Motor neuron (in vitro differentiated cells): ENCODE results near the gene HGS. TPM values are rescaled to one million over a fixed set of nuclear protein-coding genes. Genes with fewer than 3 reads are reported as not detected.

Experiments used
- ATAC-seq, 8 experiments: fragments of 200-7000 bp; cut with Tn5 transposase; replicated peaks in 6 of 8; 2 replicates each; pipeline ENCODE4 v1.8.0; 2021; ENCODE audit warnings: mild to moderate bottlenecking in 8 of 8, moderate library complexity in 8 of 8
- H3K27ac ChIP-seq, 2 donors: fragments of 250-450 bp; sonication (Bioruptor Pico); 2 replicates each; pipeline ENCODE4 v1.9.0; 2021; ENCODE audit warnings: antibody characterized with exemption in 2 of 2, mild to moderate bottlenecking in 2 of 2, moderate library complexity in 1 of 2
- H3K4me1 ChIP-seq, 2 donors: fragments of 250-450 bp; sonication (Bioruptor Pico); replicated peaks in 1 of 2; 2 replicates each; pipeline ENCODE4 v1.6.1; 2021; ENCODE audit warnings: antibody characterized with exemption in 2 of 2, mild to moderate bottlenecking in 2 of 2, moderate library complexity in 1 of 2
- H3K4me3 ChIP-seq, 5 donors: fragments of 250-450 bp; sonication (Bioruptor Pico); 2 replicates each; pipeline ENCODE4 v1.9.0; 2021; ENCODE audit warnings: antibody characterized with exemption in 5 of 5, mild to moderate bottlenecking in 5 of 5, moderate library complexity in 4 of 5
- WGBS, 10 experiments: fragments of 450-650 bp; shearing (Covaris generic); methylation state at CpG; one replicate each; pipeline ENCODE4 v1.0.0; 2022; 5-methylcytosine and 5-hydroxymethylcytosine counted together
- in situ Hi-C, 9 experiments: fragments of 400-800 bp; cut with MboI; loops; one replicate each; pipeline ENCODE4 v1.15.0; 2021; ENCODE audit warnings: low sequenced_read_pairs in 9 of 9, low pct_unique_long_range_greater_than_20kb in 2 of 9; ENCODE audit not compliant: unreplicated experiment in 9 of 9
- total RNA-seq, 8 experiments: library from RNA; unstranded; fragments of 300-600 nt; gene quantifications; 2 replicates each; pipeline versions ENCODE4 v1.2.3 to v1.2.4, GENCODE V29; 2022

Gene HGS
- total RNA-seq, 8 experiments from 2014 or later: 46.1 to 89.5 (median 62.4) TPM

DNA sequence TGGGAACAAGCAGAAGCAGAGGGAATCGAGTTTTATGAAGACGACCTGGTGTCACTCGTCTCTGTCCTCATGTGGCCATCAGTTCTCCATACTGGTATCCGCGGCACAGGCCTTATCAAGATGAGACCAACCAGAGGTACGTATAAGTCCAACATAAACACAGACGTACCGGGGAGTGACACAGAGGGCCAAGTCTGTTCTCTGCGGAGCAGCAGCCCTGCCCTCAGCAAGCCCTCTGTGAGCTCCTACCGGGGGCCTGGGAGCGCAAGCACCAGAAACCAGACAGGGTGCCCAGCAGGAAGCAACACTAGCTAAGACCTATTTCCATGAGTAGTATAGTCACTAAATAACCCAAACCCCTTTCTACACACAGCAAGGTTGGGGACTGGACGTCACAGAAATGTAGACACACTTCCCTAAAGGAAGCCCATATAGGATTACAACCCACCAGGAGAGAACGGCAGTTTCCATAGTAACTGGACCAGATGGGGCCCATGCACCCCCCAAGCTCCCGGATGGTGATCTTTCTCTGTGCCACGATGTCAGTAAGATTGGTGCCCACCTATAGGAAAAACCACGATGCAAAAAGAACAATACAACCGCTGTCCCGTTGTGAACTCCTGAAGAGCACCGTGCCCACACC, 1.1 kb upstream of the HGS start:
- H3K4me3 ChIP-seq: peak overlapping the region; percentile 81 to 97 (median 90)
- ATAC-seq: no peak
- in situ Hi-C loops: no loop called here
- H3K27ac ChIP-seq: peak overlapping the region; percentile 89 to 92
- H3K4me1 ChIP-seq: peaks cover 8 to 13% of the 10 kb centered on the region in 2 donors
- WGBS, 10 experiments: 0 to 85% (median 34%) methylated on average over 2 to 11 of the region's 19 CpGs; no CpG with 5 or more reads in 4 of the 10 experiments

DNA sequence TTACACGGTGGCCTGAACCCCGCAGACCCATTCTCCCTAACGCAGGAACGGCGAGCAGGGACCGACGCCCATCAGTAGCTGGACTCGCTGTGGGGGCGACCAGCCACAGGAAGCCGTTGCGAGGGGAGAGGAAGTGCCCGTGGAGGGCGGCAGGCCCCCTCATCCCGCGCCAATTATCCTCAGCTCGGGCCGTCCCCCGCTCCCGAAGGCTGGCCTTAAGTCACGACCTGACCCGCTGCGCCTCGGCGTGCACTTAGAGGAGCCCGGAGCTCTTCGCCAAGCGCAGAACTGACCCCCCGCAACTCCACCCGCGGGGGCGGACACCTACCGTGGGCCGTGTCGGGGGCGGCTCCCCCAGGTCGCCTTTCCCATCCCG, 615 bp upstream of the HGS start:
- peak overlapping the region; percentile 81 to 97 (median 90) for H3K4me3 ChIP-seq
- WGBS, 10 experiments: 0 to 2% (median 0%) methylated on average over 4 to 19 of the region's 37 CpGs; no CpG with 5 or more reads in 7 of the 10 experiments
- peaks cover 8 to 13% of the 10 kb centered on the region in 2 donors for H3K4me1 ChIP-seq
- peak overlapping the region; percentile 89 to 92 for H3K27ac ChIP-seq
- ATAC-seq: peak in 3 of 8 experiments; percentile 4 to 14 (median 6)
- in situ Hi-C loops: no loop called here

DNA sequence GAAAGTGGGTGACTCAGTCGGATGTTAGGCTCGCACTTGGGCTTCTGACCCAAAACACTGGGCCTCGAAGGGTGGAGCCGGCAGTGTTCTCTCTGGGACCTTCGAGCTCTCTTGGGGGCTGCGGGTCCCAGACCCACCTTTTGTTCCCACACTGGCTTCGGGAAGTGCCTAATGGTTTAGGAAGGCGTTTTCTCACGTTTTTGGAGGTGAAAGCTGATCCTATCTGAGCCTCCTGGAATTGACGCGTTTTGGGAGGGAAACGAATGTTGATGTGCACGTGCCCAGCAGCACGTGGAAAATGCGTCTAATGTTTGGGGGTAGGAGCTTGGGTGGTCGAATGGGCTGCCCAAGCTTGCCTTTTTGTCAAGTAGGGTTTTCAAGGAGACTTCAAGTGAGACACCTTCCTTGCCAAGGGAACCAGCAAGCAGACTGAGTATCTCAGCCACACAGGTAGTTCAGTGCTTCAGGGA, 666 bp downstream of the HGS start:
- 0 to 21% (median 0%) methylated on average over 1 to 9 of the region's 16 CpGs; no CpG with 5 or more reads in 1 of the 10 experiments for WGBS, 10 experiments
- peak overlapping the region; percentile 81 to 97 (median 90) for H3K4me3 ChIP-seq
- H3K27ac ChIP-seq: peak overlapping the region; percentile 74 to 86
- H3K4me1 ChIP-seq: peaks cover 8 to 13% of the 10 kb centered on the region in 2 donors
- peak in 2 of 8 experiments; percentile 29 to 39 for ATAC-seq
- in situ Hi-C loops: no loop called here

DNA sequence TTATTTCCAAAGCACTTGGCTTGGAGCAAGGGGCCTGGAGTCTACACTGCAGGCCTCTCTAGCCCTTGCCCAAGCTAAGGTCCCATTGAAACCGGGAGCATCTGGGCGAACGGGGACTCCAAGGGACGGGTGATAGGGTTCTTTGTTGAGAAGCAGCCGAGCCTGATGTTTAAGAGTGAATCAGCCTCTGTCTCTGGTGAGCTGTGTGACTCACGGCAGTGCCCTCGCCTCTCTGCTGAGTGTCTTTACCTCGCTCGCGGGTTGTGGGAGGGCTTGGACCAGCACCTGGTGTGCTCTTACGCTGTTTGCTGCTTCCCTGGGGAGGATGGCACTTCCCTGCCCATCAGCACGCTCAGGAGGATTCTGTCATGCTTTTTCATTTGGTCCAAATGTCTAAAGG, 1.3 kb downstream of the HGS start:
- no peak overlapping the region for H3K27ac ChIP-seq
- WGBS, 10 experiments: 25 to 69% (median 56%) methylated on average over 2 to 11 of the region's 12 CpGs; no CpG with 5 or more reads in 5 of the 10 experiments
- in situ Hi-C loops: no loop called here
- H3K4me3 ChIP-seq: peak overlapping the region; percentile 81 to 97 (median 90)
- ATAC-seq: peak in 2 of 8 experiments; percentile 0 to 2
- H3K4me1 ChIP-seq: peaks cover 8 to 13% of the 10 kb centered on the region in 2 donors

DNA sequence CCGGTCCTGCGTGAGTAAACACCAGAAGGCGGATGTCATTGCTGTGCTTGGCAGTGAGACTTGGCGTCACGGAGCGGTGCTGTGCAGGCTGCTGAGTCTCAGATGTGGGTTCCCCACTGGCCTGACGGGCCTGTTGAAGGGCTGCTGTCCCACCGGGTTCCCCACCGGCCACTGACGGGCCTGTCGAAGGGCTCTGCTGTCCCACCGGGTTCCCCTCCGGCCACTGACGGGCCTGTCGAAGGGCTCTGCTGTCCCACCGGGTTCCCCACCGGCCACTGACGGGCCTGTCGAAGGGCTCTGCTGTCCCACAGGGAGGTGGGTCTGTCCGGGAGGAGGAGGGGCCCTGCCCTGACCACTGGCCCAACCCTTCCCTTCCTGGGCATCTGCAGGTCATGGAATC, 2.8 kb downstream of the HGS start:
- WGBS, 10 experiments: 100% methylated on average over 2 of the region's 20 CpGs; no CpG with 5 or more reads in 9 of the 10 experiments
- Histone ChIP-seq H3K4me3 (no peak overlapping the region), H3K27ac (no peak overlapping the region), H3K4me1 (peaks cover 8 to 13% of the 10 kb centered on the region in 2 donors)
- in situ Hi-C loops: no loop called here
- no peak for ATAC-seq

DNA sequence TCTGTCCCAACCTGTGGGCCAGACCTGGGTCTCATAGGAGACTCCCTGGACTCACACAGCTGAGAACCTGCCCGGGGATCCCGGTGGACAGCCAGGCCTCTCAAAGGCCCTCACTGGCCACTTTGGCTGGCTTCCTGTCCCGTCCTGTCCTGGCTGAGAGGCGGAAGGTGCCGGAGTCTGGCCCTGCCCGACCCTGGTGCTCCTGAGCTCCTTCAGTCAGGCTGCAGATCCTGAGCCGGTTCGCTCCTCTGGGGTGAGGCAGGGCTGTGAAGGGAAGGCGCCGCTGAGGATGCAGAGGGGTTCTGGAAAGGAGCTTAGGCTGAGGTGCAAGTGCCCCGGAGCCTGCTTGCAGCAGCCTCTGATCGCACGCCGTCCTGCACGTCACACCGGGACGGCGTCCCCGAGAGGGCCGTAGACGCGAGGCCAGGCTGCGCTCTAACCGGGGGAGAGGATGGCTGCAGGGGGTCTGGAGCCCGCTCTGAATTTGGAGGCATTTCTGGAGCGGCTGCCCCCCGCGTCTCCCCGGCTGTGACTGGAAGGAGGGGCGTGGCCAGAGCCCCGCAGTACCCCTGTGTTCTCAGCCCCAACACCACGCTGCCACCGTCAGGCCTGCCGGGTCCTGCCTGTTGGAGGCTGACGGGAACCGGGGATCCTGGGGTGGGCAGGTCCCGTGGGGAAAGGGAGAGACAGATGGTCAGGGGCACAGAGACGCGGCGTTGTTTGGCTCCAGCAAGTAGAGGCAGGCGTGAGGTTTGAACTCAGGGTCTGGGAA, 4.1 kb downstream of the HGS start:
- ATAC-seq: no peak
- Histone ChIP-seq H3K4me3 (no peak overlapping the region), H3K27ac (no peak overlapping the region), H3K4me1 (peaks cover 2 to 5% of the 10 kb centered on the region in 2 donors)
- 80 to 100% (median 100%) methylated on average over 1 to 2 of the region's 41 CpGs; no CpG with 5 or more reads in 5 of the 10 experiments for WGBS, 10 experiments
- in situ Hi-C loops: no loop called here

DNA sequence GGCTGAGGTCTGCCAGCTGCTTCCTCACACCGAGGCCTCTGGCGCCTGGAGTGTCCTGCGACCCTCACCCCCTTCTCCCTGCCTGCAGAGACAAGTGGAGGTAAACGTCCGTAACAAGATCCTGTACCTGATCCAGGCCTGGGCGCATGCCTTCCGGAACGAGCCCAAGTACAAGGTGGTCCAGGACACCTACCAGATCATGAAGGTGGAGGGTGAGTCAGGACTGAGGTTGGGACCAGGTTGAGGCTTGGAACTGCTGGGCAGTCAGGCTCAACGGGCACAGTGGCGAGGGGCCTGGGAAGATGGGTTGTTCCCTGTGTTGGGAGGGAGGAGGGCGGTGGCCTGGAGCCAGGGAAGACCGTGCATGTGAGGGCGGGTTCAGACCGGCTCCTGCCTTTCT, 4.8 kb downstream of the HGS start:
- 80 to 100% (median 94%) methylated on average over 2 to 8 of the region's 14 CpGs; no CpG with 5 or more reads in 6 of the 10 experiments for WGBS, 10 experiments
- in situ Hi-C loops: no loop called here
- no peak for ATAC-seq
- Histone ChIP-seq H3K4me3 (no peak overlapping the region), H3K27ac (no peak overlapping the region), H3K4me1 (peaks cover 2 to 5% of the 10 kb centered on the region in 2 donors)

DNA sequence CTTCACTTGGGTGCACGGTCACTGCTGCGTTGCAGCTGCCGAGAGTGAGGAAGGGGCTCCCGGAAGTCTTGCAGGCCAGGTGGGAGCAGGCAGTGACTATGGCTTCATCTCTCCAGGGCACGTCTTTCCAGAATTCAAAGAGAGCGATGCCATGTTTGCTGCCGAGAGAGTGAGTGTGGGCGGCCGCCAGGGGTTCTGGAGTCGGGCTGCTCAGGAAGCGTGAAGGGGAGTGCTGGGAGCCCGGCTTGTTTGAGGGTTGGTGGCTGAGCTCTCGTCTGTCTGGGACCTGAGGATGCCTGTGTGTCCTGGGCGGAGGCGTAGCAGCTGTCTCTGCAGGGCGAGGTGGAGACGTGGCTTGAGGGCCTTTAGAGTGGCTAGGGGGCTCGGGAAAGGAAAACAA, 6.3 kb downstream of the HGS start:
- H3K27ac ChIP-seq: no peak overlapping the region
- no peak for ATAC-seq
- in situ Hi-C loops: no loop called here
- no peak overlapping the region for H3K4me3 ChIP-seq
- peaks cover 0 to under 1% of the 10 kb centered on the region in 2 donors for H3K4me1 ChIP-seq
- WGBS, 10 experiments: 88 to 100% (median 95%) methylated on average over 3 to 12 of the region's 18 CpGs; no CpG with 5 or more reads in 5 of the 10 experiments

DNA sequence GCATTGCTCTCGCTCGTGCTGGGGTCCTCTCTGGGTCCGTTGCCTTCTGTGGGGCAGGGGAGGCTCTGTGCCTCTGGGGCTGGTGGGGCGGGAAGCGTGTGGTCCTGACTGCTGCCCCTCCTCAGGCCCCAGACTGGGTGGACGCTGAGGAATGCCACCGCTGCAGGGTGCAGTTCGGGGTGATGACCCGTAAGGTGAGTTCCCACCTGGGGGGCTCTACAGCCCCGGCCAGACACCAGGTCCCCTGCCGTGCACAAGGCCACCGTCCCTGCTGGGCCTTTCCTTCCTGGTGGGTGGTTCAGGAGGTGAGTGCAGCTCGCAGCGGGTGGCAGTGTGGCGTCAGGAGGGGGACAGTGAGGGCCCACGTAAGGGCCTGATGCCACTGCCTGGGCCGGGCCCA, 6.7 kb downstream of the HGS start:
- H3K27ac ChIP-seq: no peak overlapping the region
- WGBS, 10 experiments: 70 to 100% (median 91%) methylated on average over 1 to 6 of the region's 17 CpGs; no CpG with 5 or more reads in 6 of the 10 experiments
- H3K4me1 ChIP-seq: no peaks in the 10 kb centered on the region
- in situ Hi-C loops: no loop called here
- no peak overlapping the region for H3K4me3 ChIP-seq
- no peak for ATAC-seq

DNA sequence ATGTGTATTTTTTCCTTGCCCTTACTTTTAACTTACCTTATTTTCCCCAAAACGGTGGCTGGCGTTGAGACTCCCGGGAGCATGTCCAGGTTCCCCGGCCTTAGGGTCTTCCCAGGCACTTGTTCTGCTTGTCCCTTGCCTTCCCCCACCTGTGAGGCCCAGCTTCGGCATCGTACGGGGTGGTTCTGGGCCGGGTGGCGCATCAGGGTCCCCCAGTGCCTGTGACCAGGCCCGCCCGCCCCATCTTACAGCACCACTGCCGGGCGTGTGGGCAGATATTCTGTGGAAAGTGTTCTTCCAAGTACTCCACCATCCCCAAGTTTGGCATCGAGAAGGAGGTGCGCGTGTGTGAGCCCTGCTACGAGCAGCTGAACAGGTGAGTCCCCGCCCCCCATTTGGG, 7.4 kb downstream of the HGS start:
- 89 to 100% (median 94%) methylated on average over 1 to 13 of the region's 18 CpGs; no CpG with 5 or more reads in 5 of the 10 experiments for WGBS, 10 experiments
- in situ Hi-C loops: no loop called here
- no peak overlapping the region for H3K27ac ChIP-seq
- ATAC-seq: no peak
- no peaks in the 10 kb centered on the region for H3K4me1 ChIP-seq
- no peak overlapping the region for H3K4me3 ChIP-seq

DNA sequence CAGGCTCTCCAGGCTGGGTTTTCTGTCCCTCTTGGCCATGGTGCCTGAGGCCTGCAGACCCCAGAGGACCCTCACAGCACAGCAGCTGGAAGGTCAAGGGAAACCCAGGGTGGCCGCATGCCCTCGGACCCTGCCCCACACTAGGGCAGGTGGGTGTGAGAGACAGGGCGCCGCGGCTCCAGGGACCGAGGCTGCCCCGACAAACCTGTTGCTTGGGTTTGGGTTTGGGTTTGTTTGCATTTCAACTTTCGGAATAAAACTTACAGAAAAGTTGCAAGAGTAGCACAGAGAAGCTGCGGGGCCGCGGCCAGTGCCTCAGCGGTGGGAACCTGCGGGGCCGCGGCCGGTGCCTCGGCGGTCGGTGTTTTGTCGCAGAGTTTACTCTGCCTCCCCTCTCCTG, 7.8 kb downstream of the HGS start:
- no peak overlapping the region for H3K4me3 ChIP-seq
- in situ Hi-C loops: no loop called here
- H3K4me1 ChIP-seq: no peaks in the 10 kb centered on the region
- H3K27ac ChIP-seq: no peak overlapping the region
- ATAC-seq: no peak
- 90 to 100% (median 94%) methylated on average over 2 to 8 of the region's 20 CpGs; no CpG with 5 or more reads in 6 of the 10 experiments for WGBS, 10 experiments

DNA sequence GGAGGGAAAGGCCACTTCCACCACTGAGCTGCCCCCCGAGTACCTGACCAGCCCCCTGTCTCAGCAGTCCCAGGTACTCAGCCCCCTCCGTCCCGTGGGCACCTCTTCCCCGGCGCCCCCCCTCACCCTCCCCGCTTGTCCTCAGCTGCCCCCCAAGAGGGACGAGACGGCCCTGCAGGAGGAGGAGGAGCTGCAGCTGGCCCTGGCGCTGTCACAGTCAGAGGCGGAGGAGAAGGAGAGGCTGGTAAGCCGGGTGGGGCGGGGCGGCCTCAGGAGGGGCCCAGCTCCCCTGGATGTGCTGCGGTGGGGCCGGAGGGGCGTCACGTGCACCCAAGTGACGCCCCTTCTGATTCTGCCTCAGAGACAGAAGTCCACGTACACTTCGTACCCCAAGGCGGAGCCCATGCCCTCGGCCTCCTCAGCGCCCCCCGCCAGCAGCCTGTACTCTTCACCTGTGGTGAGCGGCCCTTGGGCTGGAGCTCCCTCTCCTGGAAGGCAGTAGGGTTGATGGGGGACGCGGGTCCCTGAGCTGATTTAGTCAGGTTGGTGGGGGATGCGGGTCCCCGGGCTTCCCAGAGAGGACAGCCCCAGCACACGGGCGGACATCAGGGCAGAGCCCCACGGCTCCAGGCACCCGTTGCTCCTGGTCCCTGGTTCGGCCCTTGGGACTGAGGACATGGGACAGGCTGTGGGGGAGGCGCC, 9.8 kb downstream of the HGS start:
- no peak overlapping the region for H3K4me3 ChIP-seq
- peak in 2 of 8 experiments; percentile 2 to 8 for ATAC-seq
- in situ Hi-C loops: no loop called here
- H3K4me1 ChIP-seq: no peaks in the 10 kb centered on the region
- no peak overlapping the region for H3K27ac ChIP-seq
- WGBS, 10 experiments: 88% methylated on average over 5 of the region's 35 CpGs; no CpG with 5 or more reads in 9 of the 10 experiments

DNA sequence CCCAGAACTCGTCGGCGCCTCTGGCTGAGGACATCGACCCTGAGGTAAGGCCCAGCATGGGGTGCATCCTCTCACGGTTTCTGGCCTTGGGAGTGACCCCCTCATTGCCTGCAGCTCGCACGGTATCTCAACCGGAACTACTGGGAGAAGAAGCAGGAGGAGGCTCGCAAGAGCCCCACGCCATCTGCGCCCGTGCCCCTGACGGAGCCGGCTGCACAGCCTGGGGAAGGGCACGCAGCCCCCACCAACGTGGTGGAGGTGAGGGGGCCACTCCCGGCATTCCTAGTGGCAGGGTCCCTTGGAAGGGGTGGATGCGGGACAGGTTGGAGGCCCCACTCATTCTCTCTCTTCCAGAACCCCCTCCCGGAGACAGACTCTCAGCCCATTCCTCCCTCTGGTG, 11.0 kb downstream of the HGS start:
- peak in 3 of 8 experiments; percentile 3 to 8 (median 6) for ATAC-seq
- WGBS, 10 experiments: 79 to 95% (median 86%) methylated on average over 1 to 12 of the region's 19 CpGs; no CpG with 5 or more reads in 6 of the 10 experiments
- no peaks in the 10 kb centered on the region for H3K4me1 ChIP-seq
- in situ Hi-C loops: no loop called here
- H3K4me3 ChIP-seq: no peak overlapping the region
- H3K27ac ChIP-seq: no peak overlapping the region
